Right lobe of liver (tissue), 4 donors: ENCODE measurements around the gene PRIM2.
"Not testable (repeated sequence)": the region's sequence is repeated elsewhere in the genome, so short reads cannot be mapped to it uniquely, and the experiment has no call there.

Experiments
- POLR2A ChIP-seq: fragments of 450-650 bp; IDR thresholded peaks from one replicate; pipeline ENCODE4 v1.6.1; 2017; ENCODE audit warnings: antibody characterized with exemption, mild to moderate bottlenecking
- TF ChIP-seq, protein P1 (sequence below), 4 donors: fragments of 200-600 bp in 3 of 4; fragments of 450-650 bp in 1 of 4; IDR thresholded peaks; one replicate each; pipeline versions ENCODE4 v1.5.1 to v1.8.0; 2016 to 2022; ENCODE audit warnings: antibody characterized with exemption in 4 of 4, mild to moderate bottlenecking in 2 of 4
- donor health status: DM: no; HTN: no; CAD: no.
- donor health status: DM: no; HTN: no; CAD: no.
- donor health status: DM: no; HTN: yes; CAD: no.

DNA sequence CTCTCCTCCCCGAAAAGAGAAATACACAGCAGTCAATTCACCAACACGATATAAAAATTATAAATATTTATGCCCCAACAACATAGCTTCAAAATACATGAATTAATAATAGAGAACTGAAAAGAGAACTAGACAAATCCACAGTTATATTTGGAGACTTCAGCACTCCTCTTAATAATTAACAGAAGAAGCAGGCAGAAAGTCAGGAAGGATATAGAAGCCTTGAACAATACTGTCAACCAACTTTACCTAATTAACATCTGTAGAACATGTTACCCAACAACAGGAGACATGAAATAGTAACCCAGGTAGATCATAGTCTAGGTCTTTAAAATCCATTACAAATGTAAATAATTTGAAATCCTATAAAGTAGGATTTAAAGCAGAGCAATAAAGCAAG, 293.2 kb downstream of the PRIM2 start:
- TF ChIP-seq, protein P1, sequence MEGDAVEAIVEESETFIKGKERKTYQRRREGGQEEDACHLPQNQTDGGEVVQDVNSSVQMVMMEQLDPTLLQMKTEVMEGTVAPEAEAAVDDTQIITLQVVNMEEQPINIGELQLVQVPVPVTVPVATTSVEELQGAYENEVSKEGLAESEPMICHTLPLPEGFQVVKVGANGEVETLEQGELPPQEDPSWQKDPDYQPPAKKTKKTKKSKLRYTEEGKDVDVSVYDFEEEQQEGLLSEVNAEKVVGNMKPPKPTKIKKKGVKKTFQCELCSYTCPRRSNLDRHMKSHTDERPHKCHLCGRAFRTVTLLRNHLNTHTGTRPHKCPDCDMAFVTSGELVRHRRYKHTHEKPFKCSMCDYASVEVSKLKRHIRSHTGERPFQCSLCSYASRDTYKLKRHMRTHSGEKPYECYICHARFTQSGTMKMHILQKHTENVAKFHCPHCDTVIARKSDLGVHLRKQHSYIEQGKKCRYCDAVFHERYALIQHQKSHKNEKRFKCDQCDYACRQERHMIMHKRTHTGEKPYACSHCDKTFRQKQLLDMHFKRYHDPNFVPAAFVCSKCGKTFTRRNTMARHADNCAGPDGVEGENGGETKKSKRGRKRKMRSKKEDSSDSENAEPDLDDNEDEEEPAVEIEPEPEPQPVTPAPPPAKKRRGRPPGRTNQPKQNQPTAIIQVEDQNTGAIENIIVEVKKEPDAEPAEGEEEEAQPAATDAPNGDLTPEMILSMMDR (IDR thresholded peaks at IDR 0.05): not testable (repeated sequence)
- not testable (repeated sequence) for TF ChIP-seq POLR2A
